Adipocyte (in vitro differentiated cells): ENCODE results near the gene TARDBP.

Experiments used
- DNase-seq: peaks from one replicate; pipeline ENCODE4 v3.0.0-alpha.2; 2015; ENCODE audit warnings: low read depth
- H3K27me3 ChIP-seq: replicated peaks from 2 replicates; pipeline ENCODE4 v1.7.0; 2013; ENCODE audit warnings: mild to moderate bottlenecking, low read length, moderate library complexity; ENCODE audit not compliant: control insufficient read depth, insufficient read depth
- H3K36me3 ChIP-seq: 2 replicates; pipeline ENCODE4 v1.7.0; 2013; ENCODE audit warnings: low read length, mild to moderate bottlenecking, moderate library complexity; ENCODE audit not compliant: control insufficient read depth, insufficient read depth, severe bottlenecking
- H3K4me1 ChIP-seq: 2 replicates; pipeline ENCODE4 v1.7.0; 2013; ENCODE audit warnings: mild to moderate bottlenecking, low read length, moderate library complexity; ENCODE audit not compliant: control insufficient read depth, insufficient read depth
- H3K4me3 ChIP-seq: 2 replicates; pipeline ENCODE4 v1.7.0; 2013; ENCODE audit warnings: mild to moderate bottlenecking, low read length, moderate library complexity
- H3K9ac ChIP-seq: 2 replicates; pipeline ENCODE4 v1.7.0; 2013; ENCODE audit warnings: mild to moderate bottlenecking, low read length, moderate library complexity
- H3K9me3 ChIP-seq: 2 replicates; pipeline ENCODE4 v1.7.0; 2013; ENCODE audit warnings: mild to moderate bottlenecking, low read length, moderate library complexity; ENCODE audit not compliant: control insufficient read depth

The TARDBP gene

GRCh38 chr1:11012260-11013159 lies at the start of gene TARDBP:
Gene TARDBP, plus strand, starts transcription at chr1:11012654. Its CDS starts 1,074 bp downstream, at chr1:11013728.
- H3K4me3 ChIP-seq = peak within 1 kb of the TSS; percentile 89
- H3K9ac ChIP-seq = peak within 1 kb of the TSS; percentile 100
- no peaks in the 10 kb centered on the region for H3K27me3 ChIP-seq
- H3K36me3 ChIP-seq = peaks cover 38% of the 10 kb centered on the region
- H3K4me1 ChIP-seq = peaks cover 20% of the 10 kb centered on the region
- peak; percentile 97 for DNase-seq
- H3K9me3 ChIP-seq = no peaks in the 10 kb centered on the region

GRCh38 chr1:10965546-10966226 lies 46.8 kb upstream of the TARDBP start:
- Histone ChIP-seq H3K9me3 (no peaks in the 10 kb centered on the region), H3K4me3 (no peak overlapping the region), H3K9ac (no peak overlapping the region), H3K4me1 (peaks cover 7% of the 10 kb centered on the region), H3K27me3 (peaks cover 26% of the 10 kb centered on the region), H3K36me3 (no peaks in the 10 kb centered on the region)
- DNase-seq = no peak

GRCh38 chr1:10967090-10967489 lies 45.4 kb upstream of the TARDBP start:
- peaks cover 28% of the 10 kb centered on the region for H3K27me3 ChIP-seq
- peaks cover 7% of the 10 kb centered on the region for H3K4me1 ChIP-seq
- H3K36me3 ChIP-seq = no peaks in the 10 kb centered on the region
- no peaks in the 10 kb centered on the region for H3K9me3 ChIP-seq
- DNase-seq = no peak
- no peak overlapping the region for H3K4me3 ChIP-seq
- no peak overlapping the region for H3K9ac ChIP-seq

- DNase-seq = no peak
- peaks cover 10% of the 10 kb centered on the region for H3K4me1 ChIP-seq
- H3K4me3 ChIP-seq = peak overlapping the region; percentile 79
- peaks cover 28% of the 10 kb centered on the region for H3K27me3 ChIP-seq
- no peaks in the 10 kb centered on the region for H3K36me3 ChIP-seq
- peak overlapping the region; percentile 57 for H3K9ac ChIP-seq
- no peaks in the 10 kb centered on the region for H3K9me3 ChIP-seq
Measured at GRCh38 chr1:10968411-10968826, 44.0 kb upstream of the TARDBP start.

- Histone ChIP-seq H3K9ac (no peak overlapping the region), H3K36me3 (no peaks in the 10 kb centered on the region), H3K9me3 (no peaks in the 10 kb centered on the region), H3K4me3 (no peak overlapping the region), H3K4me1 (peaks cover 19% of the 10 kb centered on the region), H3K27me3 (peaks cover 20% of the 10 kb centered on the region)
- no peak for DNase-seq
Measured at GRCh38 chr1:10969267-10969970, 43.0 kb upstream of the TARDBP start.

- no peak for DNase-seq
- H3K27me3 ChIP-seq = peaks cover 18% of the 10 kb centered on the region
Measured at GRCh38 chr1:10969971-10970332, 42.5 kb upstream of the TARDBP start.

GRCh38 chr1:10973552-10973951 lies 38.9 kb upstream of the TARDBP start:
- peaks cover 25% of the 10 kb centered on the region for H3K4me1 ChIP-seq
- H3K27me3 ChIP-seq = peaks cover 10% of the 10 kb centered on the region
- H3K9ac ChIP-seq = no peak overlapping the region
- no peaks in the 10 kb centered on the region for H3K9me3 ChIP-seq
- DNase-seq = peak; percentile 70
- no peak overlapping the region for H3K4me3 ChIP-seq
- no peaks in the 10 kb centered on the region for H3K36me3 ChIP-seq

More at GRCh38 chr1:10969971-10970332, 42.5 kb upstream of the TARDBP start:
- Histone ChIP-seq H3K9ac (no peak overlapping the region), H3K4me1 (peaks cover 22% of the 10 kb centered on the region), H3K9me3 (no peaks in the 10 kb centered on the region), H3K36me3 (no peaks in the 10 kb centered on the region), H3K4me3 (no peak overlapping the region)

- no peaks in the 10 kb centered on the region for H3K36me3 ChIP-seq
- peaks cover 32% of the 10 kb centered on the region for H3K4me1 ChIP-seq
- H3K9me3 ChIP-seq = no peaks in the 10 kb centered on the region
- no peak overlapping the region for H3K4me3 ChIP-seq
- H3K9ac ChIP-seq = no peak overlapping the region
- peaks cover 10% of the 10 kb centered on the region for H3K27me3 ChIP-seq
- DNase-seq = no peak
Measured at GRCh38 chr1:10973956-10974881, 38.2 kb upstream of the TARDBP start.

- peak; percentile 98 for DNase-seq
- Histone ChIP-seq H3K9me3 (no peaks in the 10 kb centered on the region), H3K9ac (peak overlapping the region; percentile 51), H3K4me1 (peaks cover 46% of the 10 kb centered on the region), H3K27me3 (peaks cover 10% of the 10 kb centered on the region), H3K4me3 (no peak overlapping the region), H3K36me3 (no peaks in the 10 kb centered on the region)
Measured at GRCh38 chr1:10975567-10976326, 36.7 kb upstream of the TARDBP start.

- Histone ChIP-seq H3K9ac (no peak overlapping the region), H3K27me3 (no peaks in the 10 kb centered on the region), H3K9me3 (no peaks in the 10 kb centered on the region), H3K4me3 (no peak overlapping the region), H3K36me3 (no peaks in the 10 kb centered on the region), H3K4me1 (peaks cover 46% of the 10 kb centered on the region)
- DNase-seq = no peak
Measured at GRCh38 chr1:10978719-10979118, 33.7 kb upstream of the TARDBP start.
